ENCODE results near the gene SCLY. TPM values are rescaled to one million over a fixed set of nuclear protein-coding genes. Genes with fewer than 3 reads are reported as not detected.

Gene SCLY
- total RNA-seq, 1 experiment from 2014 or later = 68.4 TPM

GRCh38 chr2:238096311-238097011 lies 35.7 kb downstream of the SCLY start (continued):
- 0 out of 2 replicates have a peak, but pooled peaks have one; percentile 7 for TF ChIP-seq AR (CRISPR knock-in tag; IDR thresholded peaks at IDR 0.05)
- peak; percentile 14; the same call in 1 of the 2 replicates for TF ChIP-seq FOXP4 (CRISPR knock-in tag; IDR thresholded peaks at IDR 0.05)
- TF ChIP-seq ZNF532 (CRISPR knock-in tag; IDR thresholded peaks at IDR 0.05; ENCODE audit: borderline replicate concordance) = peak; percentile 36; the same call in 1 of the 2 replicates
- peak; percentile 63 for TF ChIP-seq USF2 (CRISPR knock-in tag; IDR thresholded peaks at IDR 0.05)
- peak; percentile 66; the same call in 1 of the 2 replicates for TF ChIP-seq SMAD4 (CRISPR knock-in tag; IDR thresholded peaks at IDR 0.05)

- Mint-ChIP-seq H3K27me3 (ENCODE audit: low read depth) (no peaks in the 10 kb centered on the region), H3K9me3 (no peaks in the 10 kb centered on the region), H3K36me3 (peaks cover 8% of the 10 kb centered on the region), H3K4me1 (peaks cover 47% of the 10 kb centered on the region), H3K27ac (peak overlapping the region; percentile 53; the same call in 1 of the 2 replicates), H3K4me3 (no peak overlapping the region)
- CTCF ChIA-PET = interaction anchor here (0.8 to 2.0 kb wide), 6 partner anchors 9 to 174 kb away, joined by 3 to 12 read pairs (median 4); no protein-coding TSS in a partner anchor
- POLR2A ChIA-PET = interaction anchor here (2.2 kb wide), 1 partner anchor 11 kb away, joined by 8 read pairs; no protein-coding TSS in a partner anchor
- ATAC-seq (no peak), DNase-seq (ENCODE audit: low spot score) (no peak)
- TF ChIP-seq ZNF317 (CRISPR knock-in tag; IDR thresholded peaks at IDR 0.05; ENCODE audit: borderline replicate concordance, low read depth) (no peak), FOXK1 (CRISPR knock-in tag; IDR thresholded peaks at IDR 0.05) (no peak), ZMAT4 (CRISPR knock-in tag; IDR thresholded peaks at IDR 0.05) (no peak), FOXJ3 (CRISPR knock-in tag; IDR thresholded peaks at IDR 0.05; ENCODE audit: borderline replicate concordance) (no peak), SOX15 (CRISPR knock-in tag; IDR thresholded peaks at IDR 0.05) (no peak), USF1 (CRISPR knock-in tag; IDR thresholded peaks at IDR 0.05) (no peak), ZNF425 (CRISPR knock-in tag; conservative IDR thresholded peaks at IDR 0.05) (no peak), KAT7 (CRISPR knock-in tag; IDR thresholded peaks at IDR 0.05; ENCODE audit: borderline replicate concordance) (no peak), ERG (CRISPR knock-in tag; IDR thresholded peaks at IDR 0.05) (no peak), HMGA2 (CRISPR knock-in tag; IDR thresholded peaks at IDR 0.05) (no peak), ZBTB43 (CRISPR knock-in tag; IDR thresholded peaks at IDR 0.05) (no peak)
These were observed 36.6 kb downstream of the SCLY start for GRCh38 chr2:238097201-238097987.
